SH-SY5Y (cell line): Measurements from ENCODE around the gene MKI67.

ENCODE experiments used
- GATA2 ChIP-seq: IDR thresholded peaks from 2 replicates; pipeline ENCODE4 v1.6.1; 2011; ENCODE audit warnings: mild to moderate bottlenecking, low read depth, low read length
- GATA3 ChIP-seq: IDR thresholded peaks from 2 replicates; pipeline ENCODE4 v1.6.1; 2011; ENCODE audit warnings: low read depth, mild to moderate bottlenecking, low read length, moderate library complexity

The MKI67 gene

GRCh38 chr10:128102480-128103228 lies 23.6 kb downstream of the MKI67 start:
- no peak for TF ChIP-seq GATA2

DNA sequence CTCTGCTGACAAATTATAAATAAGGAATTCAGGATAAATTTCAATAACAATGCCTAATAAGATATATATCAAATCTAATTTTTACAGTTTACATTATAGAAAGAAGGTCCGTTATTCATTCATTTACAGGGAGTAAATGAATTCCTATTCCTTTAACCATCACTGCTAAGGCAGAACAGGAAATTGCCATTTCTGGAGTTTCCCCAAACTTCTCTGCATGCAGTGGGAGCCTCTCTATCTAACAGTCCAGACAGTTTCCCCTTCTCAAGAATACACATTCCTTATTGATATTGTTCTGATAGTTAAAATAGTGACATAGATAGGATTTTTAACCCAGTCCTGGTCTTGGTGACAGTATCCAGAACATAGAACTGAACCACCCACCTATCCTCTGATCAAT lies 24.3 kb downstream of the MKI67 start:
- TF ChIP-seq GATA3: no peak
- no peak for TF ChIP-seq GATA2

- TF ChIP-seq GATA2: no peak
These were observed 26.3 kb downstream of the MKI67 start for GRCh38 chr10:128099901-128100300.

GRCh38 chr10:128098631-128099030 lies 27.6 kb downstream of the MKI67 start:
- TF ChIP-seq GATA2 (no peak), GATA3 (no peak)

GRCh38 chr10:128097783-128098182 lies 28.4 kb downstream of the MKI67 start:
- TF ChIP-seq GATA2: no peak
- no peak for TF ChIP-seq GATA3

GRCh38 chr10:128096486-128097199 lies 29.6 kb downstream of the MKI67 start:
- TF ChIP-seq GATA3 (no peak), GATA2 (no peak)

DNA sequence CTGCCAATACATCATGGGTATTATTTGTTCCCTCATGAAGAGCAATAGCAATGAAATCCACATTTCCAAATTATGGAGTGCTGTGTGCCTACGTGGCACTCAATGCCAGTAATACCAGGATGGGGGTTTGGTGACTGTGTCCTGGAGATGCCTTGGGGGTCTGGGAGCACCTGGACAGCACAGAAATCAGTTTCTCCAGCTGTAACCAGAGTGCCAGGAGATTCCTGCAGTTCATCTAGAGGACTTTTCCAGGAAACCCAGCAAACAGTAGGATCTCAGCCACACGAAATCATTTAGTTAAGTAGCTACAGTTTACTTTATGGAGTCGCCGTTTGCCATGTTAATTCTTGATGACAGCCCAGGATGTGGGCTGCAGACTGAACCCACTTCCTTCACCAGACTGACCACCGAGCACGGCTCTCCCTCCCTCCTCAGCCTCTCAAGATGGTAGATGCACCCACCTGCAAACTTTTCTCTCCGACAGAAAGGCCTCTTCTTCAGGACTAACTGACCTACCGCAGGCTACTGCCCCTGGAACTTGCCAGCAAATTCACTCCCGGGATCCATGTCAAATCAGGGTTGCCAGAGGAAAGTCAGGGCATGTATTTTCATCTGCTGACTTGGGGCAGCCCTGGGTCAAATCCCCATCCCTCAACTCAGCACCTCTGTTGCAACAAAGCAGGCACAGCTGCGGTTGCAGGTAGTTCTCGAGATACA lies 30.3 kb downstream of the MKI67 start:
- TF ChIP-seq GATA3: no peak
- no peak for TF ChIP-seq GATA2

DNA sequence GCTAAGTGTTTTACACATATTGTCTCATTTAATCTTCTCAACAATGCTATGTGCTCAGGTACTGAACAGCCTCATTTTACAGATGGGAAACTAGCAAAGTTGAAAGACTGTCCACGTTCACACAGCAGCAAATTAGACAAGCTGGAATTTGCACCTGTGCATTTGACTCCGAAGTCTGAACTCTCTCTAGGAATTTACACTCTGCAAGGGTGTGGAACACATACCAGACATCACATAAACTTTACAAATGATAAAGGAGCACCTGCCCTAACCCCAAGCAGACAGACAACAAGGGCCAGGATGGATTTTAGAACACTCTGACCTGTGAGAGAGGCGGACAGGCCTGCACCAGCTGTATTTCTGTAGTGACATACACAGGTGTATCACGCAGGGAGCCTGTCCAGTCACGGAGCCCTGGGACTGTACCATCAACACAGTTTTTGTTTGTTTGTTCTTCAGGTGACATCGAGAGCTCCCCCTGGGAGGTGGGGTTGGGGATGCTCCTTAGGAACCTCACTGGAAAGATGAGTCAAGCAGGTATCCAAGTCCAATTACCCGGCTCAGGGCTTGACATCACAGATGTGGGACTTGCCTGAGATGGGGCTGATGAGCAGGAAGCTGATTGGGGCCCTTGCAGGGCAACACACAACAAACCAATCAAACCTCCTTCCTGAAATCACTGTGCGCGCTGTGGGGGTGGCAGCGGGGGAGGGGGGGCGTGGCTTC lies 31.0 kb downstream of the MKI67 start:
- TF ChIP-seq GATA2 (no peak), GATA3 (no peak)

GRCh38 chr10:128092454-128092853 lies 33.8 kb downstream of the MKI67 start:
- TF ChIP-seq GATA2 (no peak), GATA3 (no peak)

DNA sequence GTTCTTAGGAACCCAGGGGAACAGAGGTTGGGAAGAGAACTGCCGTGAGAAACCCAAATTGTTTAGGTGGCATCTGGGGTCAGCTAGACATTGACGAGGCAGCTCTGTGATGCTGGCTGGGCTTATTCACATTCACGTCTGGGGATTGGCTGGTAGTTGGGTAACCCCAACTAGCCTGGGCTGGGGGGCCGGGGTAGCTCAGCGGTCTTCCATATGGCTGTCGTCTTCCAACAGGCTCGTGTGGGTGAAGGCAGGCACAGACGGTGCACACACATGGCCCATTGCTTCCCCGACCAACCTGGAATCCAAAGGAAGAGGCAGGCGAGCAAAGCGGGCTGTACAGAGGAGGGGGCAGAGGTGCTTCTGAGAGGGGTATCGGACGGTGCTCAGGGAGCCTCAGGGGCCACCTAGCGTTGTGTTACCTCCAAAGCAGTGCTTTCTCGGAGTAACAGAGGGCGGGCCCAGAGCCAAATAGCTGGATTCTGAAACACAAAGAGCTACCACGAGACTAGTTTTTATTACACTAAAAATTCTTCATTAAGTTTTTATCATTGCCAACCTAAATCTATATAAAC lies 34.5 kb downstream of the MKI67 start:
- TF ChIP-seq GATA3 (no peak), GATA2 (no peak)

- TF ChIP-seq GATA2: no peak
- TF ChIP-seq GATA3: no peak
These were observed 38.1 kb downstream of the MKI67 start for GRCh38 chr10:128087884-128088709.

- TF ChIP-seq GATA2 (no peak), GATA3 (no peak)
These were observed 38.9 kb downstream of the MKI67 start for GRCh38 chr10:128087146-128087883.
